K562 (cell line): ENCODE data around the gene SBF1. TPM values are rescaled to one million over a fixed set of nuclear protein-coding genes. Genes with fewer than 3 reads are reported as not detected.
A peak's percentile ranks its signal among the peaks of the same experiment; 100 is the strongest.

Source experiments
- ATAC-seq: fragments of 200-7000 bp; cut with Tn5 transposase; 3 replicates; pipeline ENCODE4 v1.9.1; 2020; ENCODE audit warnings: moderate library complexity
- BruUV-seq: library from RNA; stranded (reverse); fragments of 400-500 nt; replicated peaks from 2 replicates; lab custom pipeline; 2021; lab: Mats Ljungman, UMichigan
- CTCF ChIA-PET: fragments of 300-600 bp; formaldehyde crosslinking; extraction: SDS; loops from one replicate; lab custom pipeline; 2021; ENCODE audit warnings: low intra/inter-chr PET ratio; lab: Yijun Ruan, JAX
- POLR2A ChIA-PET: fragments of 300-600, 350-650 bp; sonication (Branson Sonifier 250); formaldehyde crosslinking; extraction: SDS; loops from one replicate; lab custom pipeline; 2021; ENCODE audit warnings: antibody characterized with exemption, inconsistent platforms; lab: Yijun Ruan, JAX
- DNase-seq, 4 experiments: peaks; one replicate each; pipeline versions ENCODE4 v3.0.0 to v3.0.0-alpha.2; 2011 to 2018; ENCODE audit warnings: low spot score in 3 of 4, mixed read lengths in 3 of 4; ENCODE audit errors: extremely low read depth in 1 of 4
- FAIRE-seq: peaks from 2 replicates; lab custom pipeline; 2011; peaks lifted over from hg19 to GRCh38; lab: Jason Lieb, UNC
- H2AFZ ChIP-seq: 2 replicates; pipeline ENCODE4 v1.6.0; 2011; ENCODE audit warnings: low read depth, low read length, control low read depth, inconsistent platforms
- H3K27ac ChIP-seq: fragments of 200-600 bp; 3 replicates; pipeline ENCODE4 v1.8.0; 2011; ENCODE audit warnings: low read depth, mild to moderate bottlenecking, control low read depth, inconsistent platforms, low read length, moderate library complexity, mixed read lengths; ENCODE audit errors: extremely low read depth
- H3K27me3 ChIP-seq, 2 experiments: fragments of 300-600 bp in 1 of 2; 2 replicates in 1 of 2; 3 replicates in 1 of 2; pipeline versions ENCODE4 v1.6.0 to v1.8.0; 2011; ENCODE audit warnings: inconsistent platforms in 2 of 2, low read length in 2 of 2, mild to moderate bottlenecking in 1 of 2, mixed read lengths in 1 of 2, moderate library complexity in 1 of 2; ENCODE audit not compliant: control insufficient read depth in 2 of 2, insufficient read depth in 2 of 2
- H3K36me3 ChIP-seq: fragments of 300-600 bp; 3 replicates; pipeline ENCODE4 v1.8.0; 2011; ENCODE audit warnings: mild to moderate bottlenecking, low read length, inconsistent platforms; ENCODE audit not compliant: control insufficient read depth, insufficient read depth
- H3K4me1 ChIP-seq, 2 experiments: fragments of 200-600 bp in 1 of 2; replicated peaks in 1 of 2; 2 replicates in 1 of 2; 3 replicates in 1 of 2; pipeline versions ENCODE4 v1.5.1 to v1.8.0; 2011; ENCODE audit warnings: inconsistent platforms in 2 of 2, low read length in 2 of 2, mild to moderate bottlenecking in 1 of 2, mixed read lengths in 1 of 2, moderate library complexity in 1 of 2; ENCODE audit not compliant: control insufficient read depth in 2 of 2, insufficient read depth in 2 of 2
- H3K4me2 ChIP-seq: 2 replicates; pipeline ENCODE4 v1.6.1; 2011; ENCODE audit warnings: low read length, control low read depth, inconsistent platforms, mixed read lengths; ENCODE audit not compliant: insufficient read depth
- H3K4me3 ChIP-seq: fragments of 200-600 bp; sonication (generic), shearing (Covaris generic); 2 replicates; pipeline ENCODE4 v1.5.1; 2016; ENCODE audit warnings: control low read depth, inconsistent platforms
- H3K79me2 ChIP-seq: fragments of 200-600 bp; 3 replicates; pipeline ENCODE4 v1.8.0; 2011; ENCODE audit warnings: low read length, inconsistent platforms; ENCODE audit not compliant: control insufficient read depth, insufficient read depth
- H3K9ac ChIP-seq, 2 experiments: 2 replicates each; pipeline versions ENCODE4 v1.6.0 to v1.6.1; 2011; ENCODE audit warnings: low read depth in 2 of 2, low read length in 2 of 2, control low read depth in 1 of 2, inconsistent platforms in 1 of 2, mild to moderate bottlenecking in 1 of 2, mixed read lengths in 1 of 2; ENCODE audit not compliant: insufficient read depth in 1 of 2
- H3K9me1 ChIP-seq: one replicate; pipeline ENCODE4 v1.6.0; 2011; ENCODE audit warnings: inconsistent platforms, mild to moderate bottlenecking, low read length, moderate library complexity; ENCODE audit not compliant: control insufficient read depth, insufficient read depth
- H3K9me3 ChIP-seq: replicated peaks from 2 replicates; pipeline ENCODE4 v1.5.1; 2011; ENCODE audit warnings: low read depth, low read length, inconsistent platforms; ENCODE audit not compliant: control insufficient read depth, insufficient read depth
- H4K20me1 ChIP-seq: replicated peaks from 2 replicates; pipeline ENCODE4 v1.6.1; 2011; ENCODE audit warnings: low read length, inconsistent platforms, mixed read lengths; ENCODE audit not compliant: control insufficient read depth, insufficient read depth
- CHD2 ChIP-seq: IDR thresholded peaks from 2 replicates; pipeline ENCODE4 v1.6.1; 2011; ENCODE audit warnings: low read depth, low read length
- FOXK2 ChIP-seq, 2 experiments: fragments of 450-650 bp; IDR thresholded peaks in 1 of 2; conservative IDR thresholded peaks in 1 of 2; 2 replicates each; pipeline ENCODE4 v1.6.1; 2016; ENCODE audit warnings: low read depth in 2 of 2, mild to moderate bottlenecking in 1 of 2
- FUS ChIP-seq: fragments of 200-400 bp; formaldehyde crosslinking; optimal IDR thresholded peaks from 2 replicates; pipeline ENCODE3; 2017; ENCODE audit warnings: low read depth, low read length
- HMG20A ChIP-seq: fragments of 450-650 bp; formaldehyde crosslinking; conservative IDR thresholded peaks from 2 replicates; pipeline ENCODE4 v1.4.0; 2020; ENCODE audit warnings: mild to moderate bottlenecking, mixed read lengths
- ILK ChIP-seq: fragments of 450-650 bp; IDR thresholded peaks from 2 replicates; pipeline ENCODE4 v1.6.1; 2016; ENCODE audit warnings: missing genetic modification characterization, low read depth, mild to moderate bottlenecking, missing compliant biosample characterization, moderate library complexity, borderline replicate concordance
- NFRKB ChIP-seq: fragments of 450-650 bp; IDR thresholded peaks from 2 replicates; pipeline ENCODE4 v1.6.1; 2016; ENCODE audit warnings: low read depth
- POLR2A ChIP-seq: fragments of 450-650 bp; conservative IDR thresholded peaks from 2 replicates; pipeline ENCODE4 v1.6.1; 2016
- SETDB1 ChIP-seq: IDR thresholded peaks from one replicate; pipeline ENCODE4 v1.6.1; 2012; ENCODE audit warnings: low read length, control low read depth, inconsistent platforms
- TEAD4 ChIP-seq, 2 experiments: sonication (generic) in 1 of 2; formaldehyde crosslinking in 1 of 2; IDR thresholded peaks; 2 replicates each; pipeline versions ENCODE4 v1.6.1 to v1.8.0; 2012 to 2022; ENCODE audit warnings: borderline replicate concordance in 1 of 2, inconsistent platforms in 1 of 2, low read length in 1 of 2, mild to moderate bottlenecking in 1 of 2, missing genetic modification reagents in 1 of 2
- ZNF23 ChIP-seq: fragments of 250-450 bp; sonication (Bioruptor Pico); IDR thresholded peaks from 2 replicates; pipeline ENCODE4 v1.4.0; 2020; ENCODE audit warnings: mild to moderate bottlenecking
- ZNF655 ChIP-seq: fragments of 250-450 bp; sonication (Bioruptor Pico); IDR thresholded peaks from 2 replicates; pipeline ENCODE4 v1.5.0; 2021
- WGBS: fragments of 100-300 bp; shearing (Covaris generic); methylation state at CpG from one replicate; pipeline ENCODE4 v1.1.6; 2016; ENCODE audit warnings: low coverage, mixed read lengths; ENCODE audit not compliant: insufficient coverage; ENCODE audit errors: missing lambda C conversion rate; 5-methylcytosine and 5-hydroxymethylcytosine counted together
- in situ Hi-C: fragments of 300-500 bp; cut with MboI; formaldehyde crosslinking; loops from 4 replicates; pipeline ENCODE4 v1.15.0; 2018; ENCODE audit warnings: inconsistent platforms, mixed read lengths
- intact Hi-C: fragments of 100-400 bp; cut with micrococcal nuclease; formaldehyde crosslinking; loops from 2 replicates; pipeline ENCODE4 v1.14.2; 2022
- polyA plus RNA-seq, 8 experiments: library from polyadenylated mRNA; depleted of rRNA in 4 of 8; stranded (reverse) in 5 of 8; unstranded in 3 of 8; fragments of >200 nt; fragmentation: Nextera tagmentation in 2 of 8; fragmentation: Illumina TruSeq in 1 of 8; extraction: Ambion mirVana in 2 of 8; extraction: Trizol in 1 of 8; gene quantifications; 2 replicates each; pipeline versions ENCODE4 v1.2.1 to v1.2.3, GENCODE V29; 2011 to 2014; ENCODE audit warnings: inconsistent platforms in 1 of 8, missing spikeins in 1 of 8
- total RNA-seq, 7 experiments: library from RNA; depleted of rRNA in 6 of 7; stranded (reverse); fragments of >200 nt in 6 of 7; fragmentation: Illumina TruSeq in 2 of 7; extraction: Trizol in 2 of 7; gene quantifications; 2 replicates each; pipeline versions ENCODE4 v1.2.1 to v1.2.3, GENCODE V29; 2011 to 2021; ENCODE audit warnings: low replicate concordance in 1 of 7
- TF ChIP-seq, protein P1 (sequence below): sonication (generic); formaldehyde crosslinking; IDR thresholded peaks from 2 replicates; pipeline ENCODE4 v1.9.0; 2022; ENCODE audit warnings: mild to moderate bottlenecking, missing genetic modification reagents
- TF ChIP-seq, protein P2 (sequence below): sonication (generic); formaldehyde crosslinking; IDR thresholded peaks from 2 replicates; pipeline ENCODE4 v1.8.0; 2023; ENCODE audit warnings: mild to moderate bottlenecking, missing genetic modification reagents

Gene SBF1
- total and polyA plus RNA-seq, 9 of the 15 experiments (the other 6 are each of a cell fraction or from before 2014, with no cell fraction given), result 0.44 to 50.4 (median 11.4) TPM

DNA sequence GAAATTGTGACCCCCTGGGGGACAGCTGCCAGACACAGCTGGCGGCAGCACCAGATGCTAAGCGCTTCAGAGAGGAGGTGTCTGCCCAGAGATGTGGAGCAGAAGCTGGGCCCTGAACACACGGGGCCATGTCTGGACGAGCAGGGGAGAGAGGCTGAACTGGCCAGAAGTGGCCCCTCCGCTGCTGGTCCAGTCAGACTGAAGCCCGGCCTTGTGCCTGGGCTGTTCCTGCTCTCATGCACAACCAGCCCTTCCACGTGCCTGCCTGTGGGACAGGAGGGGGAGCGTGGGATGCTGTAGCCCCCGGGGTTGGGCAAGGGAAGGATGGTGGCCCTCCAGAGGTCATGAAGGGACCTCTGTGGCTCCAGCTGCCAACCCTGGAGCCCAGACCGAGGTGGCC, 8.3 kb upstream of the SBF1 start:
- POLR2A ChIA-PET, result interaction anchor here (1.2 kb wide), 1 partner anchor 9 kb away, joined by 5 read pairs; no protein-coding TSS in a partner anchor
- BruUV-seq, result TSS peak; percentile 45
- 87% methylated on average over 6 of the region's 10 CpGs for WGBS
- FAIRE-seq (no peak), DNase-seq (no peak), ATAC-seq (no peak)
- no peak overlapping the region for H3K27ac ChIP-seq
- in situ Hi-C loops (no loop called here), intact Hi-C loops (no loop called here)
- no peak overlapping the region for H3K4me3 ChIP-seq
- H3K4me2 ChIP-seq, result no peak overlapping the region
- H4K20me1 ChIP-seq, result no peaks in the 10 kb centered on the region
- TF ChIP-seq TEAD4 (IDR thresholded peaks at IDR 0.05; ENCODE audit: low read length) (no peak), TEAD4 (CRISPR knock-in tag; IDR thresholded peaks at IDR 0.05; ENCODE audit: borderline replicate concordance) (no peak), SETDB1 (no peak), HMG20A (CRISPR knock-in tag) (no peak), CHD2 (no peak), NFRKB (no peak), POLR2A (no peak), FUS (no peak), ILK (no peak), FOXK2 (conservative IDR thresholded peaks at IDR 0.05 in 1 of 2, IDR thresholded peaks at IDR 0.05 in 1 of 2; ENCODE audit: low read depth in 2 of 2) (no peak), ZNF23 (CRISPR knock-in tag) (no peak), ZNF655 (CRISPR knock-in tag) (no peak)
- TF ChIP-seq, protein P1, sequence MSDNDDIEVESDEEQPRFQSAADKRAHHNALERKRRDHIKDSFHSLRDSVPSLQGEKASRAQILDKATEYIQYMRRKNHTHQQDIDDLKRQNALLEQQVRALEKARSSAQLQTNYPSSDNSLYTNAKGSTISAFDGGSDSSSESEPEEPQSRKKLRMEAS (CRISPR knock-in tag), result no peak
- TF ChIP-seq, protein P2, sequence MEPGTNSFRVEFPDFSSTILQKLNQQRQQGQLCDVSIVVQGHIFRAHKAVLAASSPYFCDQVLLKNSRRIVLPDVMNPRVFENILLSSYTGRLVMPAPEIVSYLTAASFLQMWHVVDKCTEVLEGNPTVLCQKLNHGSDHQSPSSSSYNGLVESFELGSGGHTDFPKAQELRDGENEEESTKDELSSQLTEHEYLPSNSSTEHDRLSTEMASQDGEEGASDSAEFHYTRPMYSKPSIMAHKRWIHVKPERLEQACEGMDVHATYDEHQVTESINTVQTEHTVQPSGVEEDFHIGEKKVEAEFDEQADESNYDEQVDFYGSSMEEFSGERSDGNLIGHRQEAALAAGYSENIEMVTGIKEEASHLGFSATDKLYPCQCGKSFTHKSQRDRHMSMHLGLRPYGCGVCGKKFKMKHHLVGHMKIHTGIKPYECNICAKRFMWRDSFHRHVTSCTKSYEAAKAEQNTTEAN, result no peak
- H3K9ac ChIP-seq, result no peak overlapping the region
- H3K27me3 ChIP-seq, result no peaks in the 10 kb centered on the region
- no peaks in the 10 kb centered on the region for H3K9me3 ChIP-seq
- H3K9me1 ChIP-seq, result no peaks in the 10 kb centered on the region
- CTCF ChIA-PET, result no interaction called here
- H3K4me1 ChIP-seq, result peaks cover 4 to 66% of the 10 kb centered on the region in 2 experiments; a peak in 3 of 5 replicates
- H3K79me2 ChIP-seq, result no peaks in the 10 kb centered on the region
- H3K36me3 ChIP-seq, result no peaks in the 10 kb centered on the region
- no peak overlapping the region for H2AFZ ChIP-seq
